Kidney epithelial cell (primary cell): ENCODE results near the gene SCAF11. TPM values are rescaled to one million over a fixed set of nuclear protein-coding genes. Genes with fewer than 3 reads are reported as not detected.

Source experiments
- DNase-seq: peaks from one replicate; pipeline ENCODE4 v3.0.0-alpha.2; 2010; ENCODE audit warnings: low read depth
- H3K27me3 ChIP-seq: 2 replicates; pipeline ENCODE4 v1.6.0; 2011; ENCODE audit warnings: low read length; ENCODE audit not compliant: control insufficient read depth, insufficient read depth
- H3K36me3 ChIP-seq: 2 replicates; pipeline ENCODE4 v1.5.1; 2011; ENCODE audit warnings: low read length; ENCODE audit not compliant: control insufficient read depth, insufficient read depth
- H3K4me3 ChIP-seq: 2 replicates; pipeline ENCODE4 v1.5.1; 2011; ENCODE audit warnings: low read depth, mild to moderate bottlenecking, control low read depth, low read length
- CTCF ChIP-seq: IDR thresholded peaks from 2 replicates; pipeline ENCODE4 v1.5.1; 2011; ENCODE audit warnings: mild to moderate bottlenecking, moderate library complexity, low read length, control low read depth, inconsistent platforms; ENCODE audit not compliant: insufficient read depth, poor library complexity, severe bottlenecking
- total RNA-seq: library from RNA; depleted of rRNA; stranded (reverse); fragments of >200 nt; gene quantifications from 2 replicates; pipeline ENCODE4 v1.2.3, GENCODE V29; 2015

The SCAF11 gene
- total RNA-seq, 1 donor from 2014 or later, result 108 TPM

GRCh38 chr12:45886685-45887084 is 103.7 kb downstream of the SCAF11 start:
- DNase-seq, result no peak
- H3K36me3 ChIP-seq, result no peaks in the 10 kb centered on the region
- TF ChIP-seq CTCF, result no peak
- H3K27me3 ChIP-seq, result no peaks in the 10 kb centered on the region
- H3K4me3 ChIP-seq, result no peak overlapping the region

- H3K27me3 ChIP-seq, result no peaks in the 10 kb centered on the region
- DNase-seq, result no peak
- TF ChIP-seq CTCF, result no peak
- H3K4me3 ChIP-seq, result no peak overlapping the region
- H3K36me3 ChIP-seq, result no peaks in the 10 kb centered on the region
Measured at GRCh38 chr12:45883187-45883586, 107.2 kb downstream of the SCAF11 start.

- no peak for DNase-seq
- H3K27me3 ChIP-seq, result no peaks in the 10 kb centered on the region
- TF ChIP-seq CTCF, result no peak
- H3K36me3 ChIP-seq, result no peaks in the 10 kb centered on the region
- no peak overlapping the region for H3K4me3 ChIP-seq
Measured at GRCh38 chr12:45880533-45880932, 109.8 kb downstream of the SCAF11 start.

- no peak for DNase-seq
- no peak for TF ChIP-seq CTCF
- H3K27me3 ChIP-seq, result no peaks in the 10 kb centered on the region
- H3K36me3 ChIP-seq, result no peaks in the 10 kb centered on the region
- no peak overlapping the region for H3K4me3 ChIP-seq
Measured at GRCh38 chr12:45879363-45879895, 110.9 kb downstream of the SCAF11 start.

GRCh38 chr12:45878630-45879255 is 111.6 kb downstream of the SCAF11 start:
- no peak for DNase-seq

More at GRCh38 chr12:45878630-45879255, 111.6 kb downstream of the SCAF11 start:
- Histone ChIP-seq H3K27me3 (no peaks in the 10 kb centered on the region), H3K36me3 (no peaks in the 10 kb centered on the region), H3K4me3 (no peak overlapping the region)
- TF ChIP-seq CTCF, result no peak
